ENCODE measurements around the gene GBGT1. TPM values are rescaled to one million over a fixed set of nuclear protein-coding genes. Genes with fewer than 3 reads are reported as not detected.
A peak's percentile ranks its signal among the peaks of the same experiment; 100 is the strongest.

The GBGT1 gene
- total and polyA plus RNA-seq, 2 donors (not counting 3 experiments of a cell fraction or from before 2014, with no cell fraction given): 35.6 to 56.3 TPM

DNA sequence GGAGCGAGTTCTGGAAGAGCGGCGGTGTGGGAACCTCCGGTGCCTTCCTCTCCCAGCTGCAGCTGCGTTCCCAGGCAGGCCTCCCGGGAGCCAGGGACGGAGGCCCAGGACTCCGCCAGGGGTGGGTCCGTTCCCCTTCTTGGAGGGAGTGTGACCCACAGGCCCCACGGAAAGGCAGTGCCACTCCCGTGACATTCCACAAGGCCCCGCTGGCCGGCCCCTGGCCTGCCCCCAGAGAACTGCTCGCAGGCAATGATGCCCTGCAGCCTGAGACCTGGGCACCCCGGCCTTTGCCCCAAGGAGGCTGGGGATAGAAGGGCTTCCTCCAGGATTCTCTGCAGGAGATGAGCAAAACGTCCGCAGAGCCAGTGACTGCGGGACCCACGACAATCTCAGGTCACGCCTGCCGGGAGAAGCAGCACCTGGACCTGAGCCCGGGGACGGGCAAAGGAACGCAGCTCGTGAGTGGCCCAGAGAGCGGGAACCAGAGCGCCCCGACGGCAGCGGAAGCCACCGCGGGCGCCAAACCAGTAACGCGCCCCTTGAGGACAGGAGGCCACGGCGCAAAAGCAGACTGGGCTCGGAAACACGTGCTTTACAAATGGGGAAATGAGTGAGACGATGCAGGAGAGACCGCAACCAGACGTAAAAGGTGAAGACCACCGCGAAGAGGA is 36.1 kb upstream of the GBGT1 start:
- TF ChIP-seq EZH2 (IDR thresholded peaks at IDR 0.05; ENCODE audit: borderline replicate concordance, low read depth, low read length, severe bottlenecking) (no peak), JUN (IDR thresholded peaks at IDR 0.05; ENCODE audit: borderline replicate concordance, insufficient read depth, insufficient read length, low read depth) (no peak)
- ChIA-PET CTCF (interaction anchor here (1.2 to 1.6 kb wide), 2 partner anchors 14 to 178 kb away, joined by 4 to 5 read pairs; no protein-coding TSS in a partner anchor), POLR2A (no interaction called here)
- BruUV-seq (replicated peaks): no TSS peak
- H3K27ac ChIP-seq (ENCODE audit: insufficient read depth, low read depth, low read length): no peak overlapping the region
- H4K20me1 ChIP-seq (replicated peaks; ENCODE audit: control insufficient read depth, extremely low read depth, insufficient read depth, low read length): no peaks in the 10 kb centered on the region
- H3K79me2 ChIP-seq (ENCODE audit: control insufficient read depth, insufficient read depth, low read length): no peaks in the 10 kb centered on the region
- no peaks in the 10 kb centered on the region for H3K4me1 ChIP-seq (ENCODE audit: control insufficient read depth, extremely low read depth, insufficient read depth, low read length)
- no peak overlapping the region for H3K4me2 ChIP-seq (ENCODE audit: insufficient read depth, low read length)
- no peaks in the 10 kb centered on the region for H3K9me3 ChIP-seq (replicated peaks; ENCODE audit: control insufficient read depth, insufficient read depth, low read length)
- dilution Hi-C loops (cut with MboI; ENCODE audit: extremely low pct_ligation_motif_present, low sequenced_read_pairs) (no loop called here), intact Hi-C loops (cut with micrococcal nuclease) (no loop called here)
- H3K36me3 ChIP-seq (ENCODE audit: control insufficient read depth in 2 of 2, extremely low read depth in 1 of 2, insufficient read depth in 2 of 2, low read length in 2 of 2): no peaks in the 10 kb centered on the region
- no peak for FAIRE-seq
- peaks cover 0 to 4% of the 10 kb centered on the region in 2 experiments for H3K27me3 ChIP-seq (ENCODE audit: control insufficient read depth in 2 of 2, insufficient read depth in 2 of 2, low read length in 2 of 2)
- no peak overlapping the region for H3K4me3 ChIP-seq (replicated peaks in 1 of 3; ENCODE audit: insufficient read depth in 1 of 3, low read depth in 1 of 3, low read length in 3 of 3)
- H3K9ac ChIP-seq (replicated peaks; ENCODE audit: extremely low read depth, insufficient read depth, low read length): no peak overlapping the region
- no peaks in the 10 kb centered on the region for H3K9me1 ChIP-seq (replicated peaks; ENCODE audit: control insufficient read depth, extremely low read depth, insufficient read depth, low read length)
- no peak for DNase-seq (ENCODE audit: low read depth, low spot score)
- H2AFZ ChIP-seq (ENCODE audit: low read depth, low read length): peak overlapping the region; percentile 1

DNA sequence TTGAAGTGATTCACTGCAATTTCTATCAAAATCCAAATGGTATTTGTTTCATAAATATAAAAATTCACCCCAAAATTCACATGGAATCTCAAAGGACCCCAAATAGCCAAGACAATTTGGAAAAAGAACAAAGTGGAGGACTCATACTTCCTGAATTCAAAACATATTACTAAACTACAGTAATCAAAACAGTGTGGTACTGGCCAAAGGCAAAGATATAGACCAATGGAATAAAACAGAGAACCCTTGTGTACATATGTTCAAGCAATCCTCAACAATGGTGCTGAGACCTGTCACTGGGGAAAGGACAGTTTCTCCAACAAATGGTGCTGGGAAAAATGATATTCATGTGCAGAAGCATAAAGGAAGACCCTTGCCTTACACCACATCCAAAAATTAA is 31.3 kb upstream of the GBGT1 start:
- intact Hi-C loops (cut with micrococcal nuclease): no loop called here
- no TSS peak for BruUV-seq (replicated peaks)
- H3K9me3 ChIP-seq (replicated peaks; ENCODE audit: control insufficient read depth, insufficient read depth, low read length): no peaks in the 10 kb centered on the region

More for the DNA sequence above, 31.3 kb upstream of the GBGT1 start:
- peaks cover 4 to 6% of the 10 kb centered on the region in 2 experiments for H3K27me3 ChIP-seq (ENCODE audit: control insufficient read depth in 2 of 2, insufficient read depth in 2 of 2, low read length in 2 of 2)
- no peak overlapping the region for H3K4me3 ChIP-seq (replicated peaks in 1 of 3; ENCODE audit: insufficient read depth in 1 of 3, low read depth in 1 of 3, low read length in 3 of 3)
- ChIA-PET POLR2A (no interaction called here), CTCF (interaction anchor here (1.3 kb wide), 1 partner anchor 9 kb away, joined by 8 read pairs; no protein-coding TSS in a partner anchor)
- H3K27ac ChIP-seq (ENCODE audit: insufficient read depth, low read depth, low read length): no peak overlapping the region
- H3K36me3 ChIP-seq (ENCODE audit: control insufficient read depth in 2 of 2, extremely low read depth in 1 of 2, insufficient read depth in 2 of 2, low read length in 2 of 2): no peaks in the 10 kb centered on the region
- FAIRE-seq (no peak), DNase-seq (ENCODE audit: low read depth, low spot score) (no peak)
- H3K9me1 ChIP-seq (replicated peaks; ENCODE audit: control insufficient read depth, extremely low read depth, insufficient read depth, low read length): no peaks in the 10 kb centered on the region
- H3K9ac ChIP-seq (replicated peaks; ENCODE audit: extremely low read depth, insufficient read depth, low read length): no peak overlapping the region
- TF ChIP-seq POLR2AphosphoS5 (IDR thresholded peaks at IDR 0.05; ENCODE audit: insufficient read depth, low read depth, low read length): no peak
- no peak for TF ChIP-seq EZH2 (IDR thresholded peaks at IDR 0.05; ENCODE audit: borderline replicate concordance, low read depth, low read length, severe bottlenecking)
- no peak for TF ChIP-seq POLR2A (IDR thresholded peaks at IDR 0.05; ENCODE audit: low read depth, low read length)
- TF ChIP-seq, protein P1, sequence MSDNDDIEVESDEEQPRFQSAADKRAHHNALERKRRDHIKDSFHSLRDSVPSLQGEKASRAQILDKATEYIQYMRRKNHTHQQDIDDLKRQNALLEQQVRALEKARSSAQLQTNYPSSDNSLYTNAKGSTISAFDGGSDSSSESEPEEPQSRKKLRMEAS (IDR thresholded peaks at IDR 0.05; ENCODE audit: insufficient read depth, insufficient read length): no peak
- no peak for TF ChIP-seq GATA2 (IDR thresholded peaks at IDR 0.05; ENCODE audit: insufficient read depth, insufficient read length, low read depth, low read length)
- TF ChIP-seq FOS (IDR thresholded peaks at IDR 0.05; ENCODE audit: borderline replicate concordance, insufficient read depth, low read length): no peak
- TF ChIP-seq JUN (IDR thresholded peaks at IDR 0.05; ENCODE audit: borderline replicate concordance, insufficient read depth, insufficient read length, low read depth): no peak
- no peak for TF ChIP-seq MYC (IDR thresholded peaks at IDR 0.05; ENCODE audit: low read depth, low read length)
- no peaks in the 10 kb centered on the region for H3K79me2 ChIP-seq (ENCODE audit: control insufficient read depth, insufficient read depth, low read length)
- H4K20me1 ChIP-seq (replicated peaks; ENCODE audit: control insufficient read depth, extremely low read depth, insufficient read depth, low read length): no peaks in the 10 kb centered on the region
- H2AFZ ChIP-seq (ENCODE audit: low read depth, low read length): no peak overlapping the region
- no peak overlapping the region for H3K4me2 ChIP-seq (ENCODE audit: insufficient read depth, low read length)
- dilution Hi-C loops (cut with MboI; ENCODE audit: extremely low pct_ligation_motif_present, low sequenced_read_pairs): no loop called here
- no peaks in the 10 kb centered on the region for H3K4me1 ChIP-seq (ENCODE audit: control insufficient read depth, extremely low read depth, insufficient read depth, low read length)

Measured in endothelial cell of umbilical vein (primary cell).